ENCODE measurements around the gene MAGEB2.

DNA sequence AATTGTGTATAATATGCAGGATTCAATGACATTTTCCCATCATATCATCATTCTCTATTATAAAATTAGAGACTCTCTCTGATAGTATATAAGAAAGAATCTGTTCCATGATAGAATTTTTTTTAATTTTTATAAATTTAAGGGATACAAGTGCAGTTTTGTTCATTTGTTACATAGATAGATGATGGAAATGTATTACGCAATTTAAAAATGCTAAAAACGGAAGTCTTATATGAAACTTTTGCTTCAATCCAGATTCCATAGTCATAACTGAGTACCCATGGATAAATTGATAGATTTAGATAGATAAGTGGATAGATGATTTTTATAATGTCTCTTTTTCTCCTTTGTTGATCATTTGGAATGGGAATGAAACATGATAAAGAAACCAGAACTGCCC, 24.9 kb upstream of the MAGEB2 start:
- TF ChIP-seq, protein P1, sequence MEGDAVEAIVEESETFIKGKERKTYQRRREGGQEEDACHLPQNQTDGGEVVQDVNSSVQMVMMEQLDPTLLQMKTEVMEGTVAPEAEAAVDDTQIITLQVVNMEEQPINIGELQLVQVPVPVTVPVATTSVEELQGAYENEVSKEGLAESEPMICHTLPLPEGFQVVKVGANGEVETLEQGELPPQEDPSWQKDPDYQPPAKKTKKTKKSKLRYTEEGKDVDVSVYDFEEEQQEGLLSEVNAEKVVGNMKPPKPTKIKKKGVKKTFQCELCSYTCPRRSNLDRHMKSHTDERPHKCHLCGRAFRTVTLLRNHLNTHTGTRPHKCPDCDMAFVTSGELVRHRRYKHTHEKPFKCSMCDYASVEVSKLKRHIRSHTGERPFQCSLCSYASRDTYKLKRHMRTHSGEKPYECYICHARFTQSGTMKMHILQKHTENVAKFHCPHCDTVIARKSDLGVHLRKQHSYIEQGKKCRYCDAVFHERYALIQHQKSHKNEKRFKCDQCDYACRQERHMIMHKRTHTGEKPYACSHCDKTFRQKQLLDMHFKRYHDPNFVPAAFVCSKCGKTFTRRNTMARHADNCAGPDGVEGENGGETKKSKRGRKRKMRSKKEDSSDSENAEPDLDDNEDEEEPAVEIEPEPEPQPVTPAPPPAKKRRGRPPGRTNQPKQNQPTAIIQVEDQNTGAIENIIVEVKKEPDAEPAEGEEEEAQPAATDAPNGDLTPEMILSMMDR (IDR thresholded peaks at IDR 0.05; ENCODE audit: insufficient read depth, low read length) = no peak
- TF ChIP-seq, protein P2, sequence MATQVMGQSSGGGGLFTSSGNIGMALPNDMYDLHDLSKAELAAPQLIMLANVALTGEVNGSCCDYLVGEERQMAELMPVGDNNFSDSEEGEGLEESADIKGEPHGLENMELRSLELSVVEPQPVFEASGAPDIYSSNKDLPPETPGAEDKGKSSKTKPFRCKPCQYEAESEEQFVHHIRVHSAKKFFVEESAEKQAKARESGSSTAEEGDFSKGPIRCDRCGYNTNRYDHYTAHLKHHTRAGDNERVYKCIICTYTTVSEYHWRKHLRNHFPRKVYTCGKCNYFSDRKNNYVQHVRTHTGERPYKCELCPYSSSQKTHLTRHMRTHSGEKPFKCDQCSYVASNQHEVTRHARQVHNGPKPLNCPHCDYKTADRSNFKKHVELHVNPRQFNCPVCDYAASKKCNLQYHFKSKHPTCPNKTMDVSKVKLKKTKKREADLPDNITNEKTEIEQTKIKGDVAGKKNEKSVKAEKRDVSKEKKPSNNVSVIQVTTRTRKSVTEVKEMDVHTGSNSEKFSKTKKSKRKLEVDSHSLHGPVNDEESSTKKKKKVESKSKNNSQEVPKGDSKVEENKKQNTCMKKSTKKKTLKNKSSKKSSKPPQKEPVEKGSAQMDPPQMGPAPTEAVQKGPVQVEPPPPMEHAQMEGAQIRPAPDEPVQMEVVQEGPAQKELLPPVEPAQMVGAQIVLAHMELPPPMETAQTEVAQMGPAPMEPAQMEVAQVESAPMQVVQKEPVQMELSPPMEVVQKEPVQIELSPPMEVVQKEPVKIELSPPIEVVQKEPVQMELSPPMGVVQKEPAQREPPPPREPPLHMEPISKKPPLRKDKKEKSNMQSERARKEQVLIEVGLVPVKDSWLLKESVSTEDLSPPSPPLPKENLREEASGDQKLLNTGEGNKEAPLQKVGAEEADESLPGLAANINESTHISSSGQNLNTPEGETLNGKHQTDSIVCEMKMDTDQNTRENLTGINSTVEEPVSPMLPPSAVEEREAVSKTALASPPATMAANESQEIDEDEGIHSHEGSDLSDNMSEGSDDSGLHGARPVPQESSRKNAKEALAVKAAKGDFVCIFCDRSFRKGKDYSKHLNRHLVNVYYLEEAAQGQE (IDR thresholded peaks at IDR 0.05; ENCODE audit: insufficient replicate concordance, low read depth) = no peak
- TF ChIP-seq POLR2AphosphoS5 (IDR thresholded peaks at IDR 0.05; ENCODE audit: low read depth) = no peak
